Stimulated activated CD4-positive, alpha-beta T cell treated with anti-CD3 and anti-CD28 coated beads, Interleukin-15, amount 100 ng/mL, for 1 hour (primary cell): ENCODE data around the gene ITPA.

Source experiments
- DNase-seq, 2 donors: peaks; one replicate each; pipeline ENCODE4 v3.0.0-alpha.2; 2020; ENCODE audit warnings: low read depth in 1 of 2, low spot score in 1 of 2

ITPA gene

GRCh38 chr20:3243718-3244358, 34.5 kb downstream of the ITPA start:
- no peak for DNase-seq

DNA sequence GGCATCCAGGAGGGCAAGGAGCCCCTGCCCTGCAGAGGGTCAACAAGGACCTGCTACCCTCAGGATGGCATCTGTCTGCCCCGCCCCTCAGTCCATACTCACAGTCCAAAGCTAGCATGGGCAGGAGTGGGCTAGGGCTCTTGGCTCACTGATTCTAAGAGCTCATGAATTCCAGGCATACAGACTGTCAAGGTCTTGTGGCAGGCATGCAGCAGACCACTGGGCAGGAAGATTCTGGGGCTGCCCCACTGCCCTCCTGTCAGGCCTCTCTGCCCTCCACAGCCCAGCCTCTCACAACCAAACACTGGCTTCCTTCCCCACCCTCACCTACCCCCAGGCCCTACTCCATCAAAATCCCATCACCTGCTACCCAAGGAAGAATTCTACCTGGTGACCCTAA, 35.3 kb downstream of the ITPA start:
- DNase-seq, result no peak

GRCh38 chr20:3245156-3245555, 35.9 kb downstream of the ITPA start:
- no peak for DNase-seq

DNA sequence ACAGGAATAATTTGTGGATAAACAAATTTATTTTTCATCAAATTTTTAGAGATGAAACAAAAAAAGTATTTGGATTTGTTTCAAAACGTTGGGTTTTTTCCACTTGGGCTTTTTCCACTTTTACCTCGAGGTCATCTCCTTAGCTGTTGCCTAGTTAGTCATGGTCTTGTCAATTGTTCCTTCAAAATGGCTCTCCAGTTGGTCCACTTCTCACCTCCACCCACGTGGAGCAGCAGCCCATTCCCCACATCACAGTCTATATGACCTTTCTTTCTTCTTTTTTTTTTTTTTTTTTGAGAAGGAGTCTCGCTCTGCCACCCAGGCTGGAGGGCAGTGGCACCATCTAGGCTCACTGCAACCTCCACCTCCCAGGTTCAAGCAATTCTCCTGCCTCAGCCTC, 36.4 kb downstream of the ITPA start:
- DNase-seq, result no peak

- DNase-seq, result no peak
Observed at GRCh38 chr20:3246682-3247081, 37.4 kb downstream of the ITPA start.

GRCh38 chr20:3247638-3248037, 38.3 kb downstream of the ITPA start:
- DNase-seq, result no peak

- DNase-seq, result no peak
Observed at GRCh38 chr20:3248167-3248992, 39.1 kb downstream of the ITPA start.

DNA sequence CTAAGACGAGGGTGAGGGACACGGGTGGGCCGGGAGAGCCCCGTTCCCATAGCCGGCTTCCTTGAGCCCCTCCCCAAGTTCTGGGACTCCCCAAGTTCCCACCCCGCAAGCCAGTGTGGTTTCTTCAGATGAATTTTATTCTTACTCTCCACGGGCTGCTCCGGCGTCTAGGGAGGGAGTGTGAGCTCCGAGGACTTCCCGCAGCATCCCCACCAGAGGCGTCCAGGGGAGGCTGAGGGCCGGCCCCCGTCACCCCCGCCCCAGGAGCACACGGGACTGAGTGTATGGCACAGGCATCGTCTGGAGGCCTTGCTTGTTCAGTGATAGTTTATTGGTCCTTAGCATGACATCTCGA, 39.7 kb downstream of the ITPA start:
- no peak for DNase-seq

DNA sequence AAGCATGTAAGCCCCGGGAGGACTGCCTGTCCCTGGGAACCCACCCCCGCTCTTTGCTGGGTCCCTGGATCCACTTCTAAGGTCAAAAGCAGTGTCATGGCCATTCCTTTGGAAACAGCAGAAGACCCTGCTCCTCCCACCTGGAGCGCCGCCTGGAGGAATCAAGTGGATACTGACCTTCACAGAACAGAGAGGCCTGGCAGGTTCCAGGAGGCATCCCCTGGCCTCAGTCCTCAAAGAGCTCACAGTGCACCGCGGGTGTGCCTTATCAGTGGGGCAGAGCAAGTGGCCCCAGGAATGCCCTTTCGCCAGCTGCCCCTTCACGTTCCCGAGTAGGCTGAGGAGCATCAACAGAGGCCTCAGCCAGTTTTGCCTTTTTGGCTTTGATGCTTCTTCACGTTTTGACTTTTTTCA, 40.8 kb downstream of the ITPA start:
- DNase-seq, result no peak

DNA sequence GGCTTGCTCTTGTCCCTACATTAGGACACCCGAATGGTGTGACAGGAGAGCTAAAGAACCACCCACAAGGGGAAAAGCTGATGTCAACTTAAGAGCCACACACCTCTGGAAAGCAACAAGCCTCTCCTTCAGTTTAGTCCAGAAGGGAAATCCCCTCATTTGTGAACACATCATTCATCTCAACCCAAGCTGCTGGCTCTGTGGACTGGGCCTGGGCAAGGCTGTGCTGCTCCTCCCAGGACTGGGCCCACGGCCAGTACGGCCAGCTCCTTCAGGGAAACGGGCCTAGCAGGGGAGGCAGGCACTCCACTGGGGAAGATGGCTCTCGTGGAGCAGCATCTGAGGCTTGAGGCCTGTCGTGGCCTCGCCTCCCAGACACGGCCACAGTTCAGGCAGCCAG, 42.5 kb downstream of the ITPA start:
- DNase-seq, result no peak

- no peak for DNase-seq
Observed at GRCh38 chr20:3255728-3256127, 46.4 kb downstream of the ITPA start.

GRCh38 chr20:3258429-3258828, 49.1 kb downstream of the ITPA start:
- no peak for DNase-seq

DNA sequence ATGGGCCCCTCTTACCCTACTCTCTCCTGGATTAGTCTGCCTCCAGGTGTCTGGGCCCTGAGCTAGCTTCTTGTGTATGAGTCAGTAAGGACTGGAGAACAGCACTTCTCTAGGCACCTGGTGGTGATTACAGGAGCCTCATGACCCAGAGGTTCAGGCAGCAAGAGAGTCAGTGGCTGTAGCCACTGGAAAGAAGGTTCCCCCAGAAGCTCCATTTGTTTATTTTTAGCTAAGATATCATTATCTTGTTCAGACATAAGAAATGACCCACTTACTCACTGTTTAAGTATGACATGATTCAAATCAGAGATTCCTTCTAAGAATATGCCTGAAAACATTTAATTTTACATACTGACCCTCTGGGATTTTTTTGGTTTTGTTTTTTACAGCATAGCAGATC, 53.3 kb downstream of the ITPA start:
- DNase-seq, result no peak

DNA sequence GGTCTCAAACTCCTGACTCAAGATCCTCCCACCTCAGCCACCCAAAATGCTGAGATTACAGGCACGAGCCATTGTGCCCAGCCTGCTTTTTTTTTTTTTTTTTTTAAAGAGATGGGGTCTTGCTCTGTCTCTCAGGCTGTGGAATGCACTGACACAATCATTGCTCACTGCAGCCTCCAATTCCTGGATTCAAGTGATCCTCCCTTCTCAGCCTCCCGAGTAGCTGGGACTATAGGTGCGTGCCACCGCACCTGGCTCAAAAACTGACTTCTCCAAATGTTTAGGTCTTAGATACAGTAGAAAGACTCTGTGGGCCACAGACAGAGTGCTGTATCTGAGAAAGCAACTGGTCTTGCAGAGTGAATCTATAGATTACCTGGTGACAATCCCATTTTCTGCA, 60.8 kb downstream of the ITPA start:
- DNase-seq, result no peak

DNA sequence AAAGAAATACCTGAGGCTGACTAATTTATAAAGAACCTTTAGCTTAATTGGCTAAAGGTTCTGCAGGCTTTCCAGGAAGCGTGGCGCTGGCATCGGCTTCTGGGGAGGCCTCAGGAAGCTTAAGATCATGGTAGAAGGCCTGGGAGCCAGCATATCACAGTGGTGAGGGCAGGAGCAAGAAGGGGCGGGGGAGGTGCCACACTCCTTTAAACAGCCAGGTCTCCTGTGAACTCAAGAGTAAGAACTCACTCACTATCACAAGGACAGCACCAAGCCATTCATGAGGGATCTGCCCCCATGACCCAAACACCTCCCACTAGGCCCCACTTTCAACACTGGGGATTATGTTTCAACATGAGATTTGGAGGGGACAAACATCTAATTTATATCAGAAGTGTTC, 64.1 kb downstream of the ITPA start:
- no peak for DNase-seq
